CD4-positive, alpha-beta T cell (primary cell): ENCODE data around the gene MEA1. TPM values are rescaled to one million over a fixed set of nuclear protein-coding genes. Genes with fewer than 3 reads are reported as not detected.
A peak's percentile ranks its signal among the peaks of the same experiment; 100 is the strongest.

Experiments
- ATAC-seq: fragments of 200-7000 bp; cut with Tn5 transposase; one replicate; pipeline ENCODE4 v1.10.0; 2022; ENCODE audit warnings: mild to moderate bottlenecking; ENCODE audit not compliant: poor library complexity
- CTCF ChIA-PET: fragments of 350-600 bp; sonication (Branson Sonifier 250); formaldehyde crosslinking; loops from one replicate; lab custom pipeline; 2021; ENCODE audit warnings: antibody characterized with exemption, inconsistent platforms; lab: Charles Lee
- POLR2A ChIA-PET: fragments of 350-600 bp; sonication (Branson Sonifier 250); formaldehyde crosslinking; loops from one replicate; lab custom pipeline; 2021; ENCODE audit warnings: antibody characterized with exemption, inconsistent platforms; lab: Charles Lee
- DNase-seq, 14 experiments: peaks; one replicate each; pipeline ENCODE4 v3.0.0-alpha.2; 2013 to 2020; ENCODE audit warnings: mixed read lengths in 2 of 14
- H3K27ac ChIP-seq, 2 donors: one replicate each; pipeline versions ENCODE4 v1.5.1 to v1.7.0; 2013; ENCODE audit warnings: low read length in 2 of 2, low read depth in 1 of 2, mild to moderate bottlenecking in 1 of 2
- H3K27me3 ChIP-seq, 2 experiments: 1 replicate in 1 of 2; 2 replicates in 1 of 2; pipeline versions ENCODE4 v1.6.1 to v1.7.0; 2013; ENCODE audit warnings: low read length in 2 of 2, control low read depth in 1 of 2, mild to moderate bottlenecking in 1 of 2, moderate library complexity in 1 of 2; ENCODE audit not compliant: insufficient read depth in 2 of 2, control insufficient read depth in 1 of 2
- H3K36me3 ChIP-seq: one replicate; pipeline ENCODE4 v1.6.1; 2013; ENCODE audit warnings: low read length, control low read depth; ENCODE audit not compliant: insufficient read depth
- H3K4me1 ChIP-seq: one replicate; pipeline ENCODE4 v1.6.1; 2013; ENCODE audit warnings: low read length, control low read depth; ENCODE audit not compliant: insufficient read depth
- H3K4me3 ChIP-seq: one replicate; pipeline ENCODE4 v1.5.1; 2013; ENCODE audit warnings: mild to moderate bottlenecking, low read length, moderate library complexity
- H3K9me3 ChIP-seq, 2 experiments: 1 replicate in 1 of 2; 2 replicates in 1 of 2; pipeline versions ENCODE4 v1.6.1 to v1.7.0; 2013; ENCODE audit warnings: low read length in 2 of 2, mild to moderate bottlenecking in 2 of 2, control low read depth in 1 of 2, moderate library complexity in 1 of 2; ENCODE audit not compliant: control insufficient read depth in 1 of 2, insufficient read depth in 1 of 2
- H3K27ac Mint-ChIP-seq: one replicate; pipeline ENCODE4 v1.8.0; 2020; ENCODE audit warnings: mixed read lengths
- H3K27me3 Mint-ChIP-seq: one replicate; pipeline ENCODE4 v1.8.0; 2021; ENCODE audit warnings: mixed read lengths
- H3K36me3 Mint-ChIP-seq: one replicate; pipeline ENCODE4 v1.8.0; 2021; ENCODE audit warnings: low read depth, mixed read lengths
- H3K4me1 Mint-ChIP-seq: one replicate; pipeline ENCODE4 v1.8.0; 2021; ENCODE audit warnings: low read depth, mixed read lengths
- H3K4me3 Mint-ChIP-seq: one replicate; pipeline ENCODE4 v1.8.0; 2020; ENCODE audit warnings: mild to moderate bottlenecking, mixed read lengths
- H3K9me3 Mint-ChIP-seq: one replicate; pipeline ENCODE4 v1.8.0; 2020; ENCODE audit warnings: mixed read lengths
- intact Hi-C, 2 experiments: fragments of 100-400 bp; cut with DNase I in 1 of 2; cut with micrococcal nuclease in 1 of 2; formaldehyde crosslinking; loops; one replicate each; pipeline versions ENCODE4 v1.15.1 to v1.9.0; 2023 to 2025; cut with DNase I, micrococcal nuclease
- total RNA-seq, 174 experiments: library from RNA in 2 of 174; stranded (reverse) in 2 of 174; gene quantifications; one replicate each; pipeline ENCODE4 v1.2.3 and lab custom pipeline; 2021 to 2026
- TF ChIP-seq, protein P1 (sequence below): fragments of 200-600 bp; IDR thresholded peaks from one replicate; pipeline ENCODE4 v1.8.0; 2022; ENCODE audit warnings: antibody characterized with exemption, mild to moderate bottlenecking

Gene MEA1
- total RNA-seq, 2 experiments from 2014 or later: 13.6 to 17.0 TPM

DNA sequence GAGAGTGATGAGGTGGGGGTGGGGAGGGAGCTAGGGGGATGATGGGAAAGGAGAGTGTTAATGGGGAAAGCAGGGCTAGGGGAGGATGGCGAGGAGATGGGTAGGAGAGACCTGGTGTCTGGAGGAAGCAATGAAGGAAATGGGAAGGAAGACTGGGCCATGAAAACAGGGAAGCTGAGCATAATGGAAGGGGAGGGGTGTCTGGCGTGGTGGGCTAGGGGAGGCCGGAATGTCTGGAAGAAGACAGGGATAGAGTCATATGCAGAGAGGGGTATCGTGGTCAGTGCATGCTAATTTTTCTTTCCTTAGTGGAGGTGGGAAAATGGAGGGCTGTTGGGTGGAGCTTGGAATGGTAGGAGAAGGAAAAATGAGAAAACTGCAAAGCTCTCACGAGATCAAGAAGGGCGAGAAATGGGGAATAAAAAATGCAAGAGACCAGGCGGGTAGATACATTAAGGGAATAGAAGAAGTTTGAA, 726 bp upstream of the MEA1 start:
- H3K27ac Mint-ChIP-seq: peak overlapping the region; percentile 81
- H3K4me1 Mint-ChIP-seq: peaks cover 63% of the 10 kb centered on the region
- Histone ChIP-seq H3K36me3 (peaks cover 61% of the 10 kb centered on the region), H3K27ac (peak overlapping the region in 1 of 2 donors; percentile 40), H3K4me1 (peaks cover 55% of the 10 kb centered on the region), H3K4me3 (peak overlapping the region; percentile 86), H3K27me3 (no peaks in the 10 kb centered on the region), H3K9me3 (no peaks in the 10 kb centered on the region)
- no peaks in the 10 kb centered on the region for H3K9me3 Mint-ChIP-seq
- peak overlapping the region; percentile 88 for H3K4me3 Mint-ChIP-seq
- DNase-seq (no peak), ATAC-seq (no peak)
- H3K27me3 Mint-ChIP-seq: no peaks in the 10 kb centered on the region
- POLR2A ChIA-PET: interaction anchor here (0.6 to 3.9 kb wide), 29 partner anchors 8 to 615 kb away, joined by 3 to 65 read pairs (median 4); partner anchors contain the start of genes BICRAL, CNPY3, CUL7 and GTPBP2
- TF ChIP-seq, protein P1, sequence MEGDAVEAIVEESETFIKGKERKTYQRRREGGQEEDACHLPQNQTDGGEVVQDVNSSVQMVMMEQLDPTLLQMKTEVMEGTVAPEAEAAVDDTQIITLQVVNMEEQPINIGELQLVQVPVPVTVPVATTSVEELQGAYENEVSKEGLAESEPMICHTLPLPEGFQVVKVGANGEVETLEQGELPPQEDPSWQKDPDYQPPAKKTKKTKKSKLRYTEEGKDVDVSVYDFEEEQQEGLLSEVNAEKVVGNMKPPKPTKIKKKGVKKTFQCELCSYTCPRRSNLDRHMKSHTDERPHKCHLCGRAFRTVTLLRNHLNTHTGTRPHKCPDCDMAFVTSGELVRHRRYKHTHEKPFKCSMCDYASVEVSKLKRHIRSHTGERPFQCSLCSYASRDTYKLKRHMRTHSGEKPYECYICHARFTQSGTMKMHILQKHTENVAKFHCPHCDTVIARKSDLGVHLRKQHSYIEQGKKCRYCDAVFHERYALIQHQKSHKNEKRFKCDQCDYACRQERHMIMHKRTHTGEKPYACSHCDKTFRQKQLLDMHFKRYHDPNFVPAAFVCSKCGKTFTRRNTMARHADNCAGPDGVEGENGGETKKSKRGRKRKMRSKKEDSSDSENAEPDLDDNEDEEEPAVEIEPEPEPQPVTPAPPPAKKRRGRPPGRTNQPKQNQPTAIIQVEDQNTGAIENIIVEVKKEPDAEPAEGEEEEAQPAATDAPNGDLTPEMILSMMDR: no peak
- CTCF ChIA-PET: interaction anchor here (0.8 to 1.7 kb wide), 5 partner anchors 30 to 129 kb away, joined by 3 to 7 read pairs (median 3); partner anchors contain the start of genes CUL7 and PPP2R5D
- intact Hi-C loops: loop anchor here (1.0 to 5.0 kb wide), 6 partner anchors 30 to 452 kb away; partner anchors contain the start of genes CNPY3 (in 1 of the 2), KLC4 (in 1 of the 2), MRPL2 (in 1 of the 2) and PPP2R5D (in 1 of the 2)
- H3K36me3 Mint-ChIP-seq: peaks cover 76% of the 10 kb centered on the region

DNA sequence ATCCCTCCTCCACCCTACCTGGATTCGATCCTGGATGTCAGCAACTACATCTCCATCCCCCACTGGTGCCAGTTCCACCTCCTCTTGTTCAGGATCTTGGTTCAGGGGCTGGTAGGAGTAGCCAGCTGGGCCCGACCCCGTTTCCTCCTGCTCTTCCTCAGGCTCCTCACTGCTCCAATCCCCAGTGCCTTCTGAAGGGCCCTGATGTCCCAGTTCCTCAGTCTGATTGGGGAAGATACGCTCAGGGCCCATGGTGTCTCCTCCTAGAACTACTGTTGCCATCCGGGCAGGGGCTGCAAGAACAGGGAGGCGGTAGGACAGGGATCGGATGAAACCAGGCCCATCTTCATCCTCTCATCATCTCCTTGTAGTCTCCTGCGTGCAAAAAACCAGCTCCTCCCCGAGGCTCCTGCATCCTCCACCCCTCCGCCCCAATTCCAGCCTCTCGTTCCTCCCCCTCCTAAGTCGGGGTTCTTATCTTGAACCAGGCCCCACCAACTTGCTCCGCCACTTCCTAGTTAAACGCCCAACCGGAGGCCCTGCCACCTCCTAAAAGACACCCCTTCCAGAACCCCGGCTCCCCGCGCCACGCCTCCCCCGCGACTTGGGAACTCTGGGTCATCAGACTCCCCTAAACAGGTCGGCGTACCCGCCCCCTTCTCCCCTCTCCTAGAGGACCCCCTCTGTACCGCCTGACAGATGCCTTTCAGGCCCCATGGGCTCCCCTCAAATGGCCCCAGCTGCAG, 476 bp downstream of the MEA1 start:
- Histone ChIP-seq H3K9me3 (no peaks in the 10 kb centered on the region), H3K4me1 (peaks cover 55% of the 10 kb centered on the region), H3K27ac (peak overlapping the region; percentile 51 to 59), H3K36me3 (peaks cover 61% of the 10 kb centered on the region), H3K27me3 (no peaks in the 10 kb centered on the region), H3K4me3 (peak overlapping the region; percentile 86)
- ChIA-PET CTCF (interaction anchor here (0.8 to 0.9 kb wide), 2 partner anchors 34 to 41 kb away, joined by 3 read pairs; partner anchors contain the start of genes CUL7 and PEX6), POLR2A (interaction anchor here (0.6 to 3.9 kb wide), 20 partner anchors 9 to 616 kb away, joined by 3 to 65 read pairs (median 4); partner anchors contain the start of genes BICRAL, CNPY3, CUL7 and CUL9)
- no peaks in the 10 kb centered on the region for H3K9me3 Mint-ChIP-seq
- H3K36me3 Mint-ChIP-seq: peaks cover 76% of the 10 kb centered on the region
- H3K4me3 Mint-ChIP-seq: peak overlapping the region; percentile 88
- DNase-seq: no peak
- TF ChIP-seq, protein P1: no peak
- intact Hi-C loops: loop anchor here (1.0 to 5.0 kb wide), 6 partner anchors 29 to 796 kb away; partner anchors contain the start of genes MRPS10 (in 1 of the 2), PEX6 (in 1 of the 2), PPP2R5D (in 1 of the 2) and SRF (in 1 of the 2)
- peak overlapping the region; percentile 81 for H3K27ac Mint-ChIP-seq
- H3K27me3 Mint-ChIP-seq: no peaks in the 10 kb centered on the region
- peaks cover 52% of the 10 kb centered on the region for H3K4me1 Mint-ChIP-seq
- no peak for ATAC-seq

DNA sequence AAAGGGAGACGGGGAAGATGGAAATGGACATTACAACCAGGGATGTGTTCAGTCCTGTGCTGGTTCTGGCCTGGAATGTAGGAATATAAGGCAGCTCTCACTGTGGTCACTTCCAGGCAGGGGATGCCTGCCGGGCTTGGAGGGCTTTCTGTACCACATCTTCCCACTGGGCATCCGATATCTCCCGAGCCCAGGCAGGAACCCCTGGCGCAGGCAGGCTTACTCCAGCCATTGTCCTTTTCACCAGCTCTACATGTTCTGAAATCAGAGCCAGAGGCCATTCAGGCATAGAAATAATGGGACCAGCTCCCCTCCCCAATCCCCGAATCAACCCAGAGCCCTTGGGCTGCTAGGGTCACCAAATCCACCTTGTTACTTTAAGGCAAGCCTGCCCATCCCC, 1.4 kb downstream of the MEA1 start:
- Mint-ChIP-seq H3K27me3 (no peaks in the 10 kb centered on the region), H3K36me3 (peaks cover 77% of the 10 kb centered on the region), H3K4me1 (peaks cover 46% of the 10 kb centered on the region), H3K9me3 (no peaks in the 10 kb centered on the region), H3K27ac (peak overlapping the region; percentile 81), H3K4me3 (peak overlapping the region; percentile 45)
- no peaks in the 10 kb centered on the region for H3K27me3 ChIP-seq
- ChIA-PET CTCF (no interaction called here), POLR2A (interaction anchor here (0.6 to 3.1 kb wide), 5 partner anchors 29 to 167 kb away, joined by 3 to 65 read pairs (median 58); partner anchors contain the start of genes CNPY3, KLC4, MRPL2 and PEX6)
- peaks cover 51% of the 10 kb centered on the region for H3K4me1 ChIP-seq
- intact Hi-C loops: loop anchor here in 1 of 2 experiments (2.0 to 5.0 kb wide), 4 partner anchors 110 to 796 kb away; partner anchors contain the start of genes MRPS10, SRF and UBR2
- H3K27ac ChIP-seq: no peak overlapping the region
- no peak overlapping the region for H3K4me3 ChIP-seq
- peaks cover 61% of the 10 kb centered on the region for H3K36me3 ChIP-seq
- TF ChIP-seq, protein P1: no peak
- DNase-seq (no peak), ATAC-seq (no peak)
- no peaks in the 10 kb centered on the region for H3K9me3 ChIP-seq
